ENCODE results near the gene UPK1A. TPM values are rescaled to one million over a fixed set of nuclear protein-coding genes. Genes with fewer than 3 reads are reported as not detected.

The UPK1A gene
- total RNA-seq, 1 experiment from 2014 or later = not detected

GRCh38 chr19:35696835-35697234 is 30.5 kb downstream of the UPK1A start:
- Histone ChIP-seq H3K36me3 (ENCODE audit: insufficient read depth, low read length, poor library complexity, severe bottlenecking) (no peaks in the 10 kb centered on the region), H3K27ac (ENCODE audit: low read depth, low read length, poor library complexity, severe bottlenecking) (no peak overlapping the region), H3K9me3 (ENCODE audit: low read depth, low read length, poor library complexity, severe bottlenecking) (no peaks in the 10 kb centered on the region), H3K27me3 (replicated peaks; ENCODE audit: insufficient read depth, low read depth, low read length, poor library complexity) (no peaks in the 10 kb centered on the region), H3K4me3 (ENCODE audit: low read depth, low read length, poor library complexity, severe bottlenecking) (no peak overlapping the region), H3K4me1 (ENCODE audit: insufficient read depth, low read length, poor library complexity, severe bottlenecking) (no peaks in the 10 kb centered on the region)
- no peak for DNase-seq (ENCODE audit: low spot score)
- POLR2A ChIA-PET (ENCODE audit: low non-redundant PET) = interaction anchor here (0.5 kb wide), 1 partner anchor 25 kb away, joined by 3 read pairs; no protein-coding TSS in a partner anchor
- BruUV-seq (replicated peaks) = no TSS peak
- no peak for TF ChIP-seq EZH2 (IDR thresholded peaks at IDR 0.05; ENCODE audit: borderline replicate concordance, low read depth, low read length, poor library complexity, severe bottlenecking)
- TF ChIP-seq CTCF (conservative IDR thresholded peaks at IDR 0.05; ENCODE audit: low read depth, low read length) = no peak
- intact Hi-C loops (cut with micrococcal nuclease; ENCODE audit: unreplicated experiment) = no loop called here
- CTCF ChIA-PET = no interaction called here

GRCh38 chr19:35702223-35703012 is 36.1 kb downstream of the UPK1A start:
- POLR2A ChIA-PET (ENCODE audit: low non-redundant PET) = no interaction called here
- H3K27ac ChIP-seq (ENCODE audit: low read depth, low read length, poor library complexity, severe bottlenecking) = no peak overlapping the region
- peak overlapping the region; percentile 32 for H3K4me3 ChIP-seq (ENCODE audit: low read depth, low read length, poor library complexity, severe bottlenecking)
- intact Hi-C loops (cut with micrococcal nuclease; ENCODE audit: unreplicated experiment) = no loop called here
- no peak for TF ChIP-seq CTCF (conservative IDR thresholded peaks at IDR 0.05; ENCODE audit: low read depth, low read length)
- TF ChIP-seq EZH2 (IDR thresholded peaks at IDR 0.05; ENCODE audit: borderline replicate concordance, low read depth, low read length, poor library complexity, severe bottlenecking) = no peak
- H3K9me3 ChIP-seq (ENCODE audit: low read depth, low read length, poor library complexity, severe bottlenecking) = no peaks in the 10 kb centered on the region
- H3K27me3 ChIP-seq (replicated peaks; ENCODE audit: insufficient read depth, low read depth, low read length, poor library complexity) = no peaks in the 10 kb centered on the region
- CTCF ChIA-PET = interaction anchor here (0.8 kb wide), 1 partner anchor 12 kb away, joined by 3 read pairs; no protein-coding TSS in a partner anchor
- H3K36me3 ChIP-seq (ENCODE audit: insufficient read depth, low read length, poor library complexity, severe bottlenecking) = no peaks in the 10 kb centered on the region
- no TSS peak for BruUV-seq (replicated peaks)
- peak; percentile 98 for DNase-seq (ENCODE audit: low spot score)
- no peaks in the 10 kb centered on the region for H3K4me1 ChIP-seq (ENCODE audit: insufficient read depth, low read length, poor library complexity, severe bottlenecking)

- ChIA-PET CTCF (no interaction called here), POLR2A (ENCODE audit: low non-redundant PET) (no interaction called here)
- no peak overlapping the region for H3K27ac ChIP-seq (ENCODE audit: low read depth, low read length, poor library complexity, severe bottlenecking)
- no peak overlapping the region for H3K4me3 ChIP-seq (ENCODE audit: low read depth, low read length, poor library complexity, severe bottlenecking)
- H3K36me3 ChIP-seq (ENCODE audit: insufficient read depth, low read length, poor library complexity, severe bottlenecking) = no peaks in the 10 kb centered on the region
- DNase-seq (ENCODE audit: low spot score) = no peak
- H3K9me3 ChIP-seq (ENCODE audit: low read depth, low read length, poor library complexity, severe bottlenecking) = no peaks in the 10 kb centered on the region
- TF ChIP-seq CTCF (conservative IDR thresholded peaks at IDR 0.05; ENCODE audit: low read depth, low read length) (no peak), EZH2 (IDR thresholded peaks at IDR 0.05; ENCODE audit: borderline replicate concordance, low read depth, low read length, poor library complexity, severe bottlenecking) (no peak)
- no TSS peak for BruUV-seq (replicated peaks)
- H3K4me1 ChIP-seq (ENCODE audit: insufficient read depth, low read length, poor library complexity, severe bottlenecking) = no peaks in the 10 kb centered on the region
- intact Hi-C loops (cut with micrococcal nuclease; ENCODE audit: unreplicated experiment) = no loop called here
- H3K27me3 ChIP-seq (replicated peaks; ENCODE audit: insufficient read depth, low read depth, low read length, poor library complexity) = peaks cover 5% of the 10 kb centered on the region
These were observed 37.0 kb downstream of the UPK1A start for GRCh38 chr19:35703343-35703742.
